Hematopoietic multipotent progenitor cell treated with erythropoietin and hydrocortisone succinate and interleukin-3 and kit ligand, for 8 days (in vitro differentiated cells): Measurements from ENCODE around the gene METTL14.

ENCODE experiments used
- DNase-seq: peaks from one replicate; pipeline ENCODE4 v3.0.0-alpha.2; 2015

Gene METTL14

GRCh38 chr4:118759481-118759880, 74.3 kb downstream of the METTL14 start:
- DNase-seq = no peak

GRCh38 chr4:118760092-118760491, 74.9 kb downstream of the METTL14 start:
- no peak for DNase-seq

GRCh38 chr4:118760493-118760892, 75.3 kb downstream of the METTL14 start:
- DNase-seq = no peak

- DNase-seq = no peak
These were observed 76.3 kb downstream of the METTL14 start for GRCh38 chr4:118761397-118762016.

- no peak for DNase-seq
These were observed 77.0 kb downstream of the METTL14 start for GRCh38 chr4:118762155-118762554.

- no peak for DNase-seq
These were observed 77.7 kb downstream of the METTL14 start for GRCh38 chr4:118762730-118763477.
